ENCODE results near the gene CPN2. TPM values are rescaled to one million over a fixed set of nuclear protein-coding genes. Genes with fewer than 3 reads are reported as not detected.

The CPN2 gene
- total RNA-seq, 2 experiments from 2014 or later: not detected

DNA sequence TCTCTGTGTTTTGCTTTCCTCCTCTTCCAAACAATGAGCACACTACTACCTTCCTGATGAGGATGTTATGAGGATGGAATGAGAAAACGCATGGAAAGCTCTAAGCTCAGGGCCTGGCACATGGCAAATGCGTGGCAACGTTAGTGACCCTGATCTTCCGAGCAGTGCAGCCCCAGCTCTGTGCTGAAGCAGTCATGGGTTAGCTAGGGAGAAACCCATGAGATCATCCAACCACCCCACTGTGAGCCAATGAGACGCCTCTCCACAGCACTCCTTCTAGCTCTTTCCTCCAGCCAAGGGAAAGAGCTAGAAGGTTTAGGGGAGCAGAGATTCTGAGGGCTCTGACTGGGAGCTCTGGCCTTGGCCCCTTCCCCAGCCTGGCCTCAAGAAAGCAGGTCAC lies 4.5 kb downstream of the CPN2 start:
- no peaks in the 10 kb centered on the region for H3K4me1 Mint-ChIP-seq (ENCODE audit: low read depth)
- no peak for ATAC-seq

DNA sequence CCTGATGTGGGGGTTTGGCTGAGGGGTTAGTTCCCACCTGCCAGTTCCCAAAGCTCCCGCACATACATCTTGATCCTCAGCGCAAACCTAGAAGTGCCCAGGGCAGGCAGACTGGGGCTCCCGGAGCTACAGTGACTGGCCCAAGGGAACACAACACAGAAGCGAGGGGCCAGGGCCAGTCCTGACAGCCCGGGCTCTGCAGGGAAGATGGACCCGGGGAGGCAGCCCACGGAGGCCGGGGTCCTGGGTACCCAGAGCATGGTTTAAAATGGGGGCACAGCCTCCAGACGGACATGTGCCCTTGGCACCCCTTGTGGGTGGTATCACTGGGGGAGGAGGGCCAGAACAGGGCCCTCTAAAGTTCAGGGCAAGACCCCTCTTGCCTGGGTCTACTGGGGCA lies 5.1 kb downstream of the CPN2 start:
- H3K27ac Mint-ChIP-seq: no peak overlapping the region
- POLR2A ChIA-PET: no interaction called here
- no peak for ATAC-seq
- DNase-seq: no peak
- CTCF ChIA-PET: interaction anchor here (0.9 to 4.0 kb wide), 5 partner anchors 12 to 61 kb away, joined by 3 to 29 read pairs (median 4); no protein-coding TSS in a partner anchor
- no peaks in the 10 kb centered on the region for H3K4me1 Mint-ChIP-seq (ENCODE audit: low read depth)
- no peaks in the 10 kb centered on the region for H3K9me3 Mint-ChIP-seq (ENCODE audit: insufficient read depth)
- H3K36me3 Mint-ChIP-seq (ENCODE audit: low read depth): no peaks in the 10 kb centered on the region
- peaks cover 5% of the 10 kb centered on the region for H3K27me3 Mint-ChIP-seq (ENCODE audit: low read depth)
- H3K4me3 Mint-ChIP-seq: no peak overlapping the region

More for the DNA sequence above, 4.5 kb downstream of the CPN2 start:
- CTCF ChIA-PET: interaction anchor here (2.2 to 4.0 kb wide), 2 partner anchors 13 to 57 kb away, joined by 9 to 29 read pairs; no protein-coding TSS in a partner anchor
- Mint-ChIP-seq H3K36me3 (ENCODE audit: low read depth) (no peaks in the 10 kb centered on the region), H3K4me3 (no peak overlapping the region), H3K27me3 (ENCODE audit: low read depth) (peaks cover 5% of the 10 kb centered on the region), H3K27ac (no peak overlapping the region), H3K9me3 (ENCODE audit: insufficient read depth) (no peaks in the 10 kb centered on the region)
- POLR2A ChIA-PET: no interaction called here
- DNase-seq: no peak

- POLR2A ChIA-PET: no interaction called here
- no peaks in the 10 kb centered on the region for H3K36me3 Mint-ChIP-seq (ENCODE audit: low read depth)
- peaks cover 5% of the 10 kb centered on the region for H3K27me3 Mint-ChIP-seq (ENCODE audit: low read depth)
- H3K4me1 Mint-ChIP-seq (ENCODE audit: low read depth): no peaks in the 10 kb centered on the region
- peak; percentile 73 for ATAC-seq
- DNase-seq: peak; percentile 78
- H3K9me3 Mint-ChIP-seq (ENCODE audit: insufficient read depth): no peaks in the 10 kb centered on the region
- H3K27ac Mint-ChIP-seq: no peak overlapping the region
- no peak overlapping the region for H3K4me3 Mint-ChIP-seq
- CTCF ChIA-PET: interaction anchor here (0.6 to 4.0 kb wide), 41 partner anchors 9 to 678 kb away, joined by 3 to 29 read pairs (median 4); partner anchors contain the start of gene GP5
These were observed 7.1 kb downstream of the CPN2 start for GRCh38 chr3:194344012-194344411.

DNA sequence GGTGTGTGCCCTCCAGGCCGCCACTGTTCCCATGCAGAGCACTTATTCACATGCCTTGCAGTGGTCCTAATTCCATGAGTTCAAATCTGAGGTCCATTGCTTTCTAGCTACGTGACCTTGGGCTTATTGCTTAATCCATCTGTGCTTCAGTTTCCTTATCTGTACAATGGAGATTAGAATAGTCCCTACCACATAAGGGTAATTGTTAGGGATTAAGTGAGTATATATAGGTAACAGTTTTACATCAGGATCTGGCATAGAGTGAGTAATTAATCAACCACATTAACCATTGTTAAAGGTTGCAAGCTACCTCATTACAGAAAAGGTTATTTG lies 7.6 kb downstream of the CPN2 start:
- Mint-ChIP-seq H3K27ac (no peak overlapping the region), H3K4me3 (no peak overlapping the region), H3K36me3 (ENCODE audit: low read depth) (no peaks in the 10 kb centered on the region), H3K4me1 (ENCODE audit: low read depth) (no peaks in the 10 kb centered on the region), H3K27me3 (ENCODE audit: low read depth) (peaks cover 5% of the 10 kb centered on the region), H3K9me3 (ENCODE audit: insufficient read depth) (no peaks in the 10 kb centered on the region)
- DNase-seq (no peak), ATAC-seq (no peak)
- POLR2A ChIA-PET: no interaction called here
- CTCF ChIA-PET: interaction anchor here (0.6 to 4.0 kb wide), 39 partner anchors 8 to 678 kb away, joined by 3 to 29 read pairs (median 4); partner anchors contain the start of gene GP5

DNA sequence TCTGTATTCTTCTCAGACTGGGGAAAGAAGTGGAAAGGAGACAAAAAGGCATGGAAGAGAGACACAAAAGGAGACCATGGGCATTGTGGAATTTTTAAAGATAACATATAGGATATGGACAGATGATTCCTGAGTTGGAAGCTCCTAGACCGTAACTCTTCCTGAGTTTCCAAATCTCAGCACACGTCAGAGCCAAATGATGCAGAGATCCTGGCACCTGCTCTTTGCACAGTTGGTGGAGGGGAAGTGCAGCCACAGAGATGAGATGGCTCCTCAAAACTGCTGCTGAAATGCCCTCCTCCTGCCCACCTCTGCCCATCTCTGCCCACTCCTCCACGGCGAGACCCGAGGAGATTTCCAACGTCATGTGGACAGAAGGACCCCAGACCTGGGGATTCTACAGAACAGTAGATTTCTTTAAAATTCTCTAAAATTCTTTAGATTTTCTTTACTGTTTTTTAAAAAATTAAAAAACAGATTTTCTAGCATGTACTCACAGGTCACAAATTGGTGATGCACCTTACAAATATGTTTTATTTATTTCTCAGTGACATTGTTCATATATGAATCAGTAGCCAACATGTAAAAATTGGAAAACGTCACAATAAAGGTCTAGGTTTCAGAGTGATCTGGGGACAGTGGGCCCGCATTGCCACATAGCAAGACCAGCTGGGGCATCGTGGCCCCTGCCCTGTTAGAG lies 8.1 kb downstream of the CPN2 start:
- no peak overlapping the region for H3K27ac Mint-ChIP-seq
- H3K27me3 Mint-ChIP-seq (ENCODE audit: low read depth): peaks cover 5% of the 10 kb centered on the region
- no peaks in the 10 kb centered on the region for H3K9me3 Mint-ChIP-seq (ENCODE audit: insufficient read depth)
- H3K4me1 Mint-ChIP-seq (ENCODE audit: low read depth): no peaks in the 10 kb centered on the region
- no peak overlapping the region for H3K4me3 Mint-ChIP-seq
- CTCF ChIA-PET: interaction anchor here (0.6 to 4.0 kb wide), 40 partner anchors 8 to 680 kb away, joined by 3 to 29 read pairs (median 4); partner anchors contain the start of gene GP5
- ATAC-seq (no peak), DNase-seq (no peak)
- POLR2A ChIA-PET: no interaction called here
- no peaks in the 10 kb centered on the region for H3K36me3 Mint-ChIP-seq (ENCODE audit: low read depth)

DNA sequence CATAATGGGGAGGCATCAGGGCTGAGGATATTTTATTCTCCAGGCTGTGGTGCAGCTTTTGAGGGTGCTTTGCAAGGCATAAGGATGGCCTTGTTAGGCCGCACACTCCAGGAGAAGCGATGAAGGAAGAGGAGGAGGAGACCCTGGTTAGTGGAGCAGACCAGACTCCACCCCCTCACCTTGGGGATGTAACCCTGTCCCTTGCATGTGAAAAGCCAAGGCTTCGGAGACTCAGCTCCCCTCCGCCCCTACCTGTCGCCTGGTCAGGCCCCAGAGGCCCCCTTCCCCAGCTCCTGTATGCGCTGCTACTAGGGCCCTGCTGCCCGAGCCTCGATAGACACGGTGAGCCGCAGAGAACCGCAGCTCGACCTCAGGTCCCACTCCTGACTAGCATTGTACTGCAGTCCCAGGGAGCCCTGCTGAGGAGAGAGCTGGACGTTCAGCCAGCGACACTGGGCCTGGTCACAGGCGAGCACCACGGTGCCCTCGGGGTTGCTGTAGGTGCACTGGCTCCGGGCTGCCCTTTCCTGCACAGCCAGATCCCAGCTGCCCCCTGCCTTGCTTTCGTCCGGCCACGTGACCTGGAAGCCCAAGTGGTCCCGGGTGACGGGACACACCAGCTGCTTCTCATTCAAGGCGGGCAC lies 10.2 kb downstream of the CPN2 start:
- H3K36me3 Mint-ChIP-seq (ENCODE audit: low read depth): no peaks in the 10 kb centered on the region
- no peaks in the 10 kb centered on the region for H3K4me1 Mint-ChIP-seq (ENCODE audit: low read depth)
- DNase-seq: no peak
- no peaks in the 10 kb centered on the region for H3K9me3 Mint-ChIP-seq (ENCODE audit: insufficient read depth)
- H3K4me3 Mint-ChIP-seq: no peak overlapping the region
- ATAC-seq: no peak
- no peak overlapping the region for H3K27ac Mint-ChIP-seq
- peaks cover 5% of the 10 kb centered on the region for H3K27me3 Mint-ChIP-seq (ENCODE audit: low read depth)
- POLR2A ChIA-PET: no interaction called here
- CTCF ChIA-PET: interaction anchor here (3.7 kb wide), 2 partner anchors 8 to 64 kb away, joined by 11 to 25 read pairs; no protein-coding TSS in a partner anchor

DNA sequence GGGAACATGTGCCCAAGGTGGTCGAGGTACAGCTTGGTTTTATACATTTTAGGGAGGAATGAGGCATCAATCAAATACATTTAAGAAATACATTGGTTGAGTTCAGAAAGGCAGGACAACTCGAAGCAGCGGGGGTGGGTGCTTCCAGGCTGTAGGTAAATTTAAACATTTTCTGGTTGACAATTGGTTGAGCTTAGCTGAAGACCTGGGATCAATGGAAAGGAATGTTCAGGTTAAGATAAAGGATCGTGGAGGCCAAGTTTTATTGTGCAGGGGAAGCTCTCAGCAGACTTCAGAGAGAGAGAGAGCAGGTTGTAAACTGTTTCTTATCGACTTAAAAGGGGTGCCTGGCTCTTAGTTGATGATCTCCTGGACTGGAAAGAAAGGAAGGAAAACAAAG lies 11.3 kb downstream of the CPN2 start:
- DNase-seq: no peak
- no peaks in the 10 kb centered on the region for H3K9me3 Mint-ChIP-seq (ENCODE audit: insufficient read depth)
- no peaks in the 10 kb centered on the region for H3K36me3 Mint-ChIP-seq (ENCODE audit: low read depth)
- no peaks in the 10 kb centered on the region for H3K4me1 Mint-ChIP-seq (ENCODE audit: low read depth)
- ChIA-PET CTCF (interaction anchor here (3.7 kb wide), 1 partner anchor 65 kb away, joined by 11 read pairs; no protein-coding TSS in a partner anchor), POLR2A (no interaction called here)
- H3K4me3 Mint-ChIP-seq: no peak overlapping the region
- H3K27me3 Mint-ChIP-seq (ENCODE audit: low read depth): peaks cover 5% of the 10 kb centered on the region
- ATAC-seq: no peak
- no peak overlapping the region for H3K27ac Mint-ChIP-seq

DNA sequence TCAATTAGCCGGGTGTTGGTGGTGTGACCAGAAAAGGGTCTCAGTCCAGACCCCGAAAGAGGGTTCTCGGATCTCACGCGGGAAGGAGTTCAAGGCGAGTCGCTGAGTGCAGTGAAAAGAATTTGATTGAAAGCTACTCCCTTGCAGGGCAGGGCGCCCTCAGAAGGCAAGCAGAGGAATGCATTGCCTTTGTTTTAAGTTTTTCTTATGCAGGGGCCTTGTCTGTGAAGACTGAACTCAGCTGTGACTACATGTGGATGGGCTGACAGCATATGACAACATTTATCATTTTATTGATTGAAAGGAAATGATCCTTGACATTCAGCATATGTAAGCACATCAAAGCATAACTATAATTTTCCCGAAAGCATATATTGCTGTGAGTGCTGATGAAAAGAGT lies 11.8 kb downstream of the CPN2 start:
- ChIA-PET POLR2A (no interaction called here), CTCF (interaction anchor here (3.7 kb wide), 1 partner anchor 66 kb away, joined by 11 read pairs; no protein-coding TSS in a partner anchor)
- ATAC-seq: no peak
- Mint-ChIP-seq H3K27ac (no peak overlapping the region), H3K27me3 (ENCODE audit: low read depth) (peaks cover 5% of the 10 kb centered on the region), H3K4me1 (ENCODE audit: low read depth) (no peaks in the 10 kb centered on the region), H3K4me3 (no peak overlapping the region), H3K9me3 (ENCODE audit: insufficient read depth) (no peaks in the 10 kb centered on the region), H3K36me3 (ENCODE audit: low read depth) (no peaks in the 10 kb centered on the region)
- no peak for DNase-seq

- ATAC-seq (no peak), DNase-seq (no peak)
- Mint-ChIP-seq H3K4me1 (ENCODE audit: low read depth) (peaks cover 5% of the 10 kb centered on the region), H3K9me3 (ENCODE audit: insufficient read depth) (no peaks in the 10 kb centered on the region), H3K36me3 (ENCODE audit: low read depth) (no peaks in the 10 kb centered on the region), H3K27ac (no peak overlapping the region), H3K4me3 (no peak overlapping the region), H3K27me3 (ENCODE audit: low read depth) (peaks cover 11% of the 10 kb centered on the region)
- POLR2A ChIA-PET: no interaction called here
- CTCF ChIA-PET: interaction anchor here (0.9 to 1.7 kb wide), 2 partner anchors 59 to 66 kb away, joined by 3 read pairs; no protein-coding TSS in a partner anchor
These were observed 13.0 kb downstream of the CPN2 start for GRCh38 chr3:194337965-194338753.

- Mint-ChIP-seq H3K9me3 (ENCODE audit: insufficient read depth) (no peaks in the 10 kb centered on the region), H3K27me3 (ENCODE audit: low read depth) (peaks cover 12% of the 10 kb centered on the region), H3K4me3 (no peak overlapping the region), H3K36me3 (ENCODE audit: low read depth) (no peaks in the 10 kb centered on the region), H3K27ac (no peak overlapping the region), H3K4me1 (ENCODE audit: low read depth) (peaks cover 8% of the 10 kb centered on the region)
- no peak for DNase-seq
- POLR2A ChIA-PET: no interaction called here
- CTCF ChIA-PET: interaction anchor here (1.0 to 4.0 kb wide), 4 partner anchors 58 to 135 kb away, joined by 3 to 25 read pairs (median 6); no protein-coding TSS in a partner anchor
- ATAC-seq: no peak
These were observed 14.3 kb downstream of the CPN2 start for GRCh38 chr3:194336601-194337355.

DNA sequence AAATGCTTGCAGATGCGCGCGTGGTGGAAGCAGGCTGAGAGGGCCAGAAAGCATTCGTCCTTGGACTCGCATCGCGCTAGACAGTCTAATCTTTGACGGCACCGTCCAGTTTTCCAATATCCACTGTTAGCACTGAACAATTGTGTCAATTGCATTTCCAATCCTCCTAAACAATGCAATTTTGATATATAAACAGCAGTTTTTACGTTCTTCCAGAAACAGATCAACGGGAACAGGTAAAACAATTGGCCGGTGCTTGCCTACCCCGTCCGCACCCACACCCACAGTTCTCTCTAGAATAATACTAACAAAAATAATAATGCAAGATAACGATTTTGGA lies 17.2 kb downstream of the CPN2 start:
- ChIA-PET CTCF (interaction anchor here (0.6 to 4.0 kb wide), 22 partner anchors 9 to 668 kb away, joined by 3 to 33 read pairs (median 4); no protein-coding TSS in a partner anchor), POLR2A (interaction anchor here (1.3 kb wide), 1 partner anchor 64 kb away, joined by 3 read pairs; no protein-coding TSS in a partner anchor)
- peaks cover 8% of the 10 kb centered on the region for H3K4me1 Mint-ChIP-seq (ENCODE audit: low read depth)
- no peaks in the 10 kb centered on the region for H3K9me3 Mint-ChIP-seq (ENCODE audit: insufficient read depth)
- peaks cover 18% of the 10 kb centered on the region for H3K27me3 Mint-ChIP-seq (ENCODE audit: low read depth)
- ATAC-seq (no peak), DNase-seq (no peak)
- H3K4me3 Mint-ChIP-seq: no peak overlapping the region
- no peaks in the 10 kb centered on the region for H3K36me3 Mint-ChIP-seq (ENCODE audit: low read depth)
- no peak overlapping the region for H3K27ac Mint-ChIP-seq

Data from activated CD8-positive, alpha-beta T cell treated with anti-CD3 and anti-CD28 coated beads, Interleukin-2, amount 10 ng/mL, durations not matched to agents 7 days and 5 days (primary cell).